H1 (cell line): Measurements from ENCODE around the gene PAOX. TPM values are rescaled to one million over a fixed set of nuclear protein-coding genes. Genes with fewer than 3 reads are reported as not detected.

ENCODE experiments used
- CTCF ChIA-PET: fragments of 300-600 bp; sonication (Branson Sonifier 250); formaldehyde crosslinking; loops from one replicate; lab custom pipeline; 2021; ENCODE audit not compliant: partially characterized antibody; lab: Charles Lee
- POLR2A ChIA-PET: fragments of 300-600 bp; sonication (Branson Sonifier 250); formaldehyde crosslinking; loops from one replicate; lab custom pipeline; 2021; ENCODE audit warnings: inconsistent platforms; ENCODE audit not compliant: partially characterized antibody; lab: Charles Lee
- DNase-seq, 2 experiments: peaks; one replicate each; pipeline versions ENCODE4 v3.0.0 to v3.0.0-alpha.2; 2010 to 2022; ENCODE audit warnings: low spot score in 2 of 2, low read depth in 1 of 2, mixed read lengths in 1 of 2
- FAIRE-seq: peaks from 2 replicates; lab custom pipeline; 2011; peaks lifted over from hg19 to GRCh38; lab: Jason Lieb, UNC
- H2AFZ ChIP-seq: 2 replicates; pipeline ENCODE4 v1.8.1; 2012; ENCODE audit warnings: low read length, inconsistent platforms
- H2AK5ac ChIP-seq: 2 replicates; pipeline ENCODE4 v1.6.1; 2013; ENCODE audit warnings: low read depth, low read length
- H2BK120ac ChIP-seq: replicated peaks from 2 replicates; pipeline ENCODE3; 2013; ENCODE audit warnings: low read depth, low read length, inconsistent platforms
- H2BK12ac ChIP-seq: 2 replicates; pipeline ENCODE4 v1.6.1; 2013; ENCODE audit warnings: low read depth, low read length
- H2BK15ac ChIP-seq: 2 replicates; pipeline ENCODE4 v1.6.1; 2013; ENCODE audit warnings: low read length
- H2BK20ac ChIP-seq: 2 replicates; pipeline ENCODE4 v1.6.1; 2013; ENCODE audit warnings: low read length
- H2BK5ac ChIP-seq: 2 replicates; pipeline ENCODE4 v1.6.1; 2013; ENCODE audit warnings: low read depth, low read length
- H3K14ac ChIP-seq: 2 replicates; pipeline ENCODE4 v1.6.1; 2013; ENCODE audit warnings: inconsistent platforms; ENCODE audit not compliant: insufficient read length
- H3K18ac ChIP-seq: 2 replicates; pipeline ENCODE4 v1.6.1; 2013; ENCODE audit warnings: low read length; ENCODE audit errors: extremely low read depth
- H3K23ac ChIP-seq: 2 replicates; pipeline ENCODE4 v1.6.1; 2013; ENCODE audit warnings: inconsistent platforms; ENCODE audit not compliant: insufficient read length
- H3K23me2 ChIP-seq: 2 replicates; pipeline ENCODE4 v1.6.1; 2013; ENCODE audit warnings: low read depth, low read length
- H3K27ac ChIP-seq: 2 replicates; pipeline ENCODE4 v1.6.1; 2011; ENCODE audit warnings: low read depth, low read length, inconsistent platforms
- H3K27me3 ChIP-seq, 4 experiments: replicated peaks in 1 of 4; 1 replicate in 1 of 4; 2 replicates in 3 of 4; pipeline versions ENCODE4 v1.6.1 to v1.8.1; 2011 to 2013; ENCODE audit warnings: low read length in 3 of 4, mild to moderate bottlenecking in 3 of 4, inconsistent platforms in 2 of 4, mixed read lengths in 2 of 4, moderate library complexity in 1 of 4; ENCODE audit not compliant: control insufficient read depth in 3 of 4, insufficient read depth in 3 of 4; ENCODE audit errors: extremely low read depth in 1 of 4
- H3K36me3 ChIP-seq, 4 experiments: 2 replicates each; pipeline versions ENCODE4 v1.6.1 to v1.8.1; 2011 to 2013; ENCODE audit warnings: mild to moderate bottlenecking in 4 of 4, low read length in 3 of 4, moderate library complexity in 2 of 4, control low read depth in 1 of 4, inconsistent platforms in 1 of 4; ENCODE audit not compliant: insufficient read depth in 4 of 4, control insufficient read depth in 2 of 4
- H3K4ac ChIP-seq: replicated peaks from 2 replicates; pipeline ENCODE3; 2013; ENCODE audit warnings: low read length, low read depth, mixed read lengths, inconsistent platforms; ENCODE audit not compliant: insufficient read length
- H3K4me1 ChIP-seq, 4 experiments: replicated peaks in 1 of 4; 1 replicate in 1 of 4; 2 replicates in 3 of 4; pipeline versions ENCODE4 v1.6.1 to v1.8.1; 2011 to 2013; ENCODE audit warnings: low read length in 3 of 4, inconsistent platforms in 2 of 4, mixed read lengths in 1 of 4; ENCODE audit not compliant: insufficient read depth in 4 of 4, control insufficient read depth in 3 of 4
- H3K4me2 ChIP-seq, 2 experiments: 2 replicates each; pipeline versions ENCODE4 v1.6.1 to v1.8.1; 2011 to 2013; ENCODE audit warnings: low read depth in 2 of 2, low read length in 2 of 2, control low read depth in 1 of 2, inconsistent platforms in 1 of 2, mild to moderate bottlenecking in 1 of 2; ENCODE audit not compliant: insufficient read depth in 1 of 2
- H3K4me3 ChIP-seq, 4 experiments: fragments of 200-600, 300-600 bp in 1 of 4; sonication (generic), shearing (Covaris generic), sonication (Bioruptor Twin) in 1 of 4; 2 replicates each; pipeline versions ENCODE4 v1.5.1 to v1.8.1; 2011 to 2016; ENCODE audit warnings: low read length in 4 of 4, low read depth in 3 of 4, control low read depth in 2 of 4, inconsistent platforms in 2 of 4, mild to moderate bottlenecking in 2 of 4, mixed read lengths in 1 of 4, moderate library complexity in 1 of 4; ENCODE audit not compliant: insufficient read depth in 2 of 4; ENCODE audit errors: extremely low read depth in 1 of 4
- H3K56ac ChIP-seq: replicated peaks from 2 replicates; pipeline ENCODE3; 2013; ENCODE audit warnings: low read depth, mild to moderate bottlenecking, mixed read lengths, low read length, inconsistent platforms; ENCODE audit not compliant: insufficient read length
- H3K79me1 ChIP-seq: 2 replicates; pipeline ENCODE4 v1.6.1; 2013; ENCODE audit warnings: low read depth, low read length, control low read depth
- H3K79me2 ChIP-seq, 2 experiments: 2 replicates each; pipeline versions ENCODE4 v1.6.1 to v1.8.1; 2012 to 2013; ENCODE audit warnings: low read length in 2 of 2, mild to moderate bottlenecking in 2 of 2, inconsistent platforms in 1 of 2; ENCODE audit not compliant: insufficient read depth in 2 of 2, control insufficient read depth in 1 of 2
- H3K9ac ChIP-seq, 4 experiments: replicated peaks in 1 of 4; 1 replicate in 1 of 4; 2 replicates in 3 of 4; pipeline versions ENCODE4 v1.6.1 to v1.8.1; 2011 to 2013; ENCODE audit warnings: low read depth in 3 of 4, low read length in 3 of 4, control low read depth in 2 of 4, mild to moderate bottlenecking in 2 of 4, moderate library complexity in 2 of 4, inconsistent platforms in 1 of 4; ENCODE audit errors: extremely low read depth in 1 of 4
- H3K9me3 ChIP-seq, 2 experiments: 2 replicates each; pipeline versions ENCODE4 v1.6.1 to v1.8.1; 2012 to 2013; ENCODE audit warnings: mild to moderate bottlenecking in 2 of 2, moderate library complexity in 2 of 2, control low read depth in 1 of 2, inconsistent platforms in 1 of 2, low read depth in 1 of 2, low read length in 1 of 2, mixed read lengths in 1 of 2; ENCODE audit not compliant: insufficient read depth in 2 of 2
- H4K20me1 ChIP-seq, 2 experiments: replicated peaks in 1 of 2; 2 replicates each; pipeline versions ENCODE3 to v1.8.1; 2011 to 2013; ENCODE audit warnings: inconsistent platforms in 2 of 2, low read length in 2 of 2, mild to moderate bottlenecking in 1 of 2; ENCODE audit not compliant: insufficient read depth in 2 of 2, control insufficient read depth in 1 of 2
- H4K5ac ChIP-seq: 2 replicates; pipeline ENCODE4 v1.6.1; 2013; ENCODE audit warnings: low read length, low read depth, mixed read lengths, inconsistent platforms; ENCODE audit not compliant: insufficient read length
- H4K8ac ChIP-seq: 2 replicates; pipeline ENCODE4 v1.8.0; 2013; ENCODE audit warnings: mild to moderate bottlenecking, moderate library complexity, low read length, inconsistent platforms; ENCODE audit not compliant: insufficient read depth; ENCODE audit errors: extremely low read depth
- H4K91ac ChIP-seq: replicated peaks from 2 replicates; pipeline ENCODE3; 2013; ENCODE audit warnings: low read length, mixed read lengths, inconsistent platforms; ENCODE audit not compliant: insufficient read length
- EGR1 ChIP-seq: IDR thresholded peaks from 2 replicates; pipeline ENCODE4 v1.6.1; 2011; ENCODE audit warnings: low read depth, low read length, borderline replicate concordance
- FOSL1 ChIP-seq: IDR thresholded peaks from 2 replicates; pipeline ENCODE4 v1.6.1; 2011; ENCODE audit warnings: mild to moderate bottlenecking, low read depth, low read length, moderate library complexity; ENCODE audit not compliant: insufficient read depth
- RXRA ChIP-seq: IDR thresholded peaks from 2 replicates; pipeline ENCODE4 v1.6.1; 2011; ENCODE audit warnings: low read depth, mild to moderate bottlenecking, low read length, moderate library complexity; ENCODE audit not compliant: insufficient read depth
- SAP30 ChIP-seq: fragments of 300-600 bp; sonication (generic); IDR thresholded peaks from 2 replicates; pipeline ENCODE4 v1.7.1; 2012; ENCODE audit warnings: low read length, moderate library complexity, mild to moderate bottlenecking, inconsistent platforms; ENCODE audit not compliant: insufficient read depth, insufficient replicate concordance
- SIRT6 ChIP-seq: IDR thresholded peaks from one replicate; pipeline ENCODE4 v1.7.1; 2012; ENCODE audit warnings: low read length, inconsistent platforms
- SP2 ChIP-seq: IDR thresholded peaks from 2 replicates; pipeline ENCODE4 v1.6.1; 2012; ENCODE audit warnings: mild to moderate bottlenecking, low read length, inconsistent platforms
- WGBS, 2 experiments: shearing (Covaris generic) in 1 of 2; methylation state at CpG; one replicate each; pipeline versions ENCODE4 v1.1.6 to v1.1.7; 2013 to 2015; ENCODE audit warnings: low lambda C conversion rate in 2 of 2, mixed read lengths in 2 of 2, inconsistent platforms in 1 of 2, low coverage in 1 of 2, missing lambda C conversion rate in 1 of 2; ENCODE audit not compliant: insufficient replicate concordance in 2 of 2, insufficient coverage in 1 of 2, insufficient read length in 1 of 2; ENCODE audit errors: extremely low coverage in 1 of 2, missing lambda C conversion rate in 1 of 2; 5-methylcytosine and 5-hydroxymethylcytosine counted together
- polyA plus RNA-seq, 7 experiments: library from polyadenylated mRNA; depleted of rRNA in 3 of 7; stranded (reverse) in 5 of 7; unstranded in 2 of 7; fragments of >200 nt in 5 of 7; fragments of 200-250 nt in 2 of 7; gene quantifications; 1 replicate in 5 of 7; 2 replicates in 1 of 7; 4 replicates in 1 of 7; pipeline versions ENCODE4 v1.2.1 to v1.2.3, GENCODE V29; 2011 to 2013; ENCODE audit warnings: missing spikeins in 2 of 7, mixed read lengths in 2 of 7
- total RNA-seq: library from RNA; stranded (reverse); fragmentation: NEBNext Ultra II Directional; extraction: Animal tissue kit (Norgen Biotek cat#: 25700); gene quantifications from 2 replicates; pipeline ENCODE4 v1.2.1, GENCODE V29; 2021
- TF ChIP-seq, protein P1 (sequence below): IDR thresholded peaks from 2 replicates; pipeline ENCODE4 v1.6.1; 2011; ENCODE audit warnings: low read depth, mild to moderate bottlenecking, low read length; ENCODE audit not compliant: insufficient read depth

Gene PAOX
- total and polyA plus RNA-seq, 2 of the 8 experiments (the other 6 are each of a cell fraction or from before 2014, with no cell fraction given) = 3.7 to 4.3 TPM

DNA sequence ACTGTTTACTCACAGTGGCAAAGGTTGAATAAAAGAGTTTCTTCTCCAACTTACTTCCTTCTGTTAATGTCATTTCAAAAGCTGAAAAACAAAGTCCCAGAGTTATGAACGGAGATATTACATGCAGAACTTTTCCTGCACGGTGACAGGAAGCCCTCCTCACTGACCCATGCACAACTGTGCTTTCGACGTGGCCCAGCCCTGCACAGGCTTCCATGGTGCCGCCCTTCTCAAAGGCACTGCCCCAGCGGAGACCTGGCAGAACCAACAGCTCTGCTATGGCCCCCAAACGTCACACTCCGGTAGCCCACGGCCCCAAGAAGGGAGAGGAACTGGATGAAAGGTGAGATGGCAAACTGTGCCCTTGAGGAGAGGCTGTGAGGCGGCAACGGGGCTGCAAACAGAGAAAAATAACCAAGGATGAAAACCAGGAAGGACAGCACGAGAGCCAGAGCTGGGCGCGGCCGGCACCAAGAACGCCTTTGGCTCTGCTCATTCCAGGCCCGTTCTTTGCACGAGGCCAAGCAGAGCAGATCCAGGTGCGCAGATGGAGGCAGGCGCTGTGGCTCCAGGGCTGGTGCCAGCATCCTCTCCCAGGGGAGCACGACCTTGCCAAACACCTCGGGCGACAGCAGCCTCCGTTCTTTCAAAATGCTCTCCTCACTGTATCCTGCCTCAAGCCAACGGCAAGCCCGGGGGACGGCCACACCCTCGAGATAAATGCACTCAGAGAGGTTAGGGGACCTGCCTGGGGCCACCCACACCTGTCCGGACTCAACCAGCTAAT lies 14.2 kb upstream of the PAOX start:
- H4K91ac ChIP-seq = no peak overlapping the region
- H3K27me3 ChIP-seq = peaks cover 0 to 8% (median 4%) of the 10 kb centered on the region in 4 experiments; a peak in 3 of 7 replicates
- H3K9me3 ChIP-seq = no peaks in the 10 kb centered on the region
- H2BK20ac ChIP-seq = no peak overlapping the region
- no peak overlapping the region for H2AFZ ChIP-seq
- no peak overlapping the region for H2BK15ac ChIP-seq
- no peak overlapping the region for H3K4me2 ChIP-seq
- POLR2A ChIA-PET = no interaction called here
- 96% methylated on average over 29 of the region's 29 CpGs; no CpG with 5 or more reads in 1 of the 2 experiments for WGBS, 2 experiments
- no peaks in the 10 kb centered on the region; the same call in 1 of the 2 replicates for H3K23me2 ChIP-seq
- H2BK5ac ChIP-seq = no peak overlapping the region
- no peak overlapping the region for H2BK120ac ChIP-seq
- no peak for FAIRE-seq
- H3K36me3 ChIP-seq = peaks cover 23 to 56% (median 46%) of the 10 kb centered on the region in 4 experiments
- H3K9ac ChIP-seq = no peak overlapping the region
- no peak overlapping the region for H4K5ac ChIP-seq
- H3K4me3 ChIP-seq = no peak overlapping the region
- no peak overlapping the region for H3K14ac ChIP-seq
- H3K23ac ChIP-seq = no peak overlapping the region
- no peak overlapping the region for H3K56ac ChIP-seq
- no peaks in the 10 kb centered on the region for H3K79me2 ChIP-seq
- H3K79me1 ChIP-seq = no peaks in the 10 kb centered on the region
- DNase-seq = no peak
- TF ChIP-seq, protein P1, sequence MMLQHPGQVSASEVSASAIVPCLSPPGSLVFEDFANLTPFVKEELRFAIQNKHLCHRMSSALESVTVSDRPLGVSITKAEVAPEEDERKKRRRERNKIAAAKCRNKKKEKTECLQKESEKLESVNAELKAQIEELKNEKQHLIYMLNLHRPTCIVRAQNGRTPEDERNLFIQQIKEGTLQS = no peak
- TF ChIP-seq RXRA = no peak
- no peak for TF ChIP-seq SIRT6
- no peak for TF ChIP-seq SAP30
- TF ChIP-seq SP2 = no peak
- no peak for TF ChIP-seq FOSL1
- TF ChIP-seq EGR1 = no peak
- TF ChIP-seq, all 59 proteins: peak for 0
- Histone ChIP-seq H4K8ac (no peak overlapping the region), H3K18ac (no peak overlapping the region), H3K27ac (no peak overlapping the region), H3K4ac (no peak overlapping the region), H2AK5ac (no peak overlapping the region), H4K20me1 (peaks cover 4 to 8% of the 10 kb centered on the region in 2 experiments), H3K4me1 (no peaks in the 10 kb centered on the region), H2BK12ac (no peak overlapping the region)
- CTCF ChIA-PET = interaction anchor here (1.6 kb wide), 1 partner anchor 14 kb away, joined by 4 read pairs; no protein-coding TSS in a partner anchor
